SU-DHL-6 (cell line): ENCODE data around the gene CAPN13.
"Not testable (repeated sequence)": the region's sequence is repeated elsewhere in the genome, so short reads cannot be mapped to it uniquely, and the experiment has no call there.

ENCODE experiments used
- EZH2phosphoT487 ChIP-seq: fragments of 200-600 bp; sonication (generic), shearing (Covaris generic); conservative IDR thresholded peaks from 2 replicates; pipeline ENCODE4 v1.6.1; 2018; ENCODE audit warnings: mild to moderate bottlenecking, antibody characterized with exemption, low read length, moderate library complexity, mixed read lengths
- TF ChIP-seq, protein P1 (sequence below): fragments of 200-600 bp; sonication (generic); IDR thresholded peaks from one replicate; pipeline ENCODE4 v1.5.1; 2017; ENCODE audit warnings: antibody characterized with exemption, mild to moderate bottlenecking, low read length, moderate library complexity; ENCODE audit not compliant: insufficient read depth, poor library complexity, severe bottlenecking

DNA sequence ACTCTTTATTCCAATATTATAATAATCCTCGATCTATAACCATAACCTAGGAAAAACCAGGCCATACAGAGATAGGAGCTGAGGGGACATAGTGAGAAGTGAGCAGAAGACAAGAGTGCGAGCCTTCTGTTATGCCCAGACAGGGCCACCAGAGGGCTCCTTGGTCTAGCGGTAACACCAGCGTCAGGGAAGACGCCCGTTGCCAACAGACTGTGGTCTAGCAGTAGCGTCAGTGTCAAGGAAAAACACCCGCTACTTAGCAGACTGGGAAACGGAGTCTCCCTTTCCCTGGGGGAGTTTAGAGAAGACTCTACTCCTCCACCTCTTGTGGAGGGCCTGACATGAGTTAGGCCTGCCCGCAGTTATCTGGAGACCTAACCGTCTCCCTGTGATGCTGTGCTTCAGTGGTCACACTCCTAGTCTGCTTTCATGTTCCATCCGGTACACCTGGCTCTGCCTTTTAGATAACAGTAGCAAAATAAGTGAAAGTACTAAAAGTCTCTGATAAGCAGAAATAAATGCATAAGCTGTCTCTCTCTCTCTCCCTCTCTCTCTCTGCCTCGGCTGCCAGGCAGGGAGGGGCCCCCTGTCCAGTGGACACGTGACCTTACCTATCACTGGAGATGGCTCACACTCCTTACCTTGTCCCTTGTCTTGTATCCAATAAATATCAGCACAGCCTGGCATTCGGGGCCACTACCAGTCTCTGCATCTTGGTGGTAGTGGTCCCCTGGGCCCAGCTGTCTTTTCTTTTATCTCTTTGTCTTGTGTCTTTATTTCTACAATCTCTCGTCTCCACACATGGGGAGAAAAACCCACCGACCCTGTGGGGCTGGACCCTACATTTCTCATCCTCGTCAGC, 109.8 kb downstream of the CAPN13 start:
- TF ChIP-seq, protein P1, sequence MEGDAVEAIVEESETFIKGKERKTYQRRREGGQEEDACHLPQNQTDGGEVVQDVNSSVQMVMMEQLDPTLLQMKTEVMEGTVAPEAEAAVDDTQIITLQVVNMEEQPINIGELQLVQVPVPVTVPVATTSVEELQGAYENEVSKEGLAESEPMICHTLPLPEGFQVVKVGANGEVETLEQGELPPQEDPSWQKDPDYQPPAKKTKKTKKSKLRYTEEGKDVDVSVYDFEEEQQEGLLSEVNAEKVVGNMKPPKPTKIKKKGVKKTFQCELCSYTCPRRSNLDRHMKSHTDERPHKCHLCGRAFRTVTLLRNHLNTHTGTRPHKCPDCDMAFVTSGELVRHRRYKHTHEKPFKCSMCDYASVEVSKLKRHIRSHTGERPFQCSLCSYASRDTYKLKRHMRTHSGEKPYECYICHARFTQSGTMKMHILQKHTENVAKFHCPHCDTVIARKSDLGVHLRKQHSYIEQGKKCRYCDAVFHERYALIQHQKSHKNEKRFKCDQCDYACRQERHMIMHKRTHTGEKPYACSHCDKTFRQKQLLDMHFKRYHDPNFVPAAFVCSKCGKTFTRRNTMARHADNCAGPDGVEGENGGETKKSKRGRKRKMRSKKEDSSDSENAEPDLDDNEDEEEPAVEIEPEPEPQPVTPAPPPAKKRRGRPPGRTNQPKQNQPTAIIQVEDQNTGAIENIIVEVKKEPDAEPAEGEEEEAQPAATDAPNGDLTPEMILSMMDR, result not testable (repeated sequence)
- TF ChIP-seq EZH2phosphoT487, result not testable (repeated sequence)
